Right lobe of liver (tissue), 6 donors: ENCODE results near the gene MAP3K1. TPM values are rescaled to one million over a fixed set of nuclear protein-coding genes. Genes with fewer than 3 reads are reported as not detected.

ENCODE experiments used
- ATAC-seq, 4 donors: fragments of 200-7000 bp; cut with Tn5 transposase; one replicate each; pipeline ENCODE4 v1.9.1; 2020; ENCODE audit warnings: mild to moderate bottlenecking in 4 of 4, moderate library complexity in 4 of 4
- DNase-seq, 3 donors: peaks; one replicate each; pipeline ENCODE4 v3.0.0-alpha.2; 2020
- H3K27ac ChIP-seq, 3 donors: fragments of 200-600 bp; one replicate each; pipeline ENCODE4 v1.8.0; 2022
- H3K27me3 ChIP-seq, 2 donors: fragments of 200-600 bp; one replicate each; pipeline ENCODE4 v1.8.0; 2022
- H3K36me3 ChIP-seq, 4 donors: fragments of 200-600 bp; sonication (generic) in 1 of 4; one replicate each; pipeline versions ENCODE4 v1.5.1 to v1.8.0; 2017 to 2022; ENCODE audit warnings: control low read depth in 1 of 4
- H3K4me1 ChIP-seq, 4 donors: fragments of 200-600 bp; sonication (generic) in 1 of 4; one replicate each; pipeline versions ENCODE4 v1.5.1 to v1.8.0; 2017 to 2022; ENCODE audit warnings: control low read depth in 1 of 4
- H3K4me3 ChIP-seq, 3 donors: fragments of 200-600 bp; one replicate each; pipeline ENCODE4 v1.8.0; 2022
- H3K9me3 ChIP-seq, 4 donors: fragments of 200-600 bp; sonication (generic) in 1 of 4; one replicate each; pipeline versions ENCODE4 v1.5.1 to v1.8.0; 2017 to 2022; ENCODE audit warnings: control low read depth in 1 of 4
- CTCF ChIP-seq, 4 donors: fragments of 200-600 bp in 3 of 4; fragments of 450-650 bp in 1 of 4; IDR thresholded peaks; one replicate each; pipeline versions ENCODE4 v1.5.1 to v1.8.0; 2016 to 2022; ENCODE audit warnings: antibody characterized with exemption in 4 of 4, mild to moderate bottlenecking in 2 of 4
- POLR2A ChIP-seq: fragments of 450-650 bp; IDR thresholded peaks from one replicate; pipeline ENCODE4 v1.6.1; 2017; ENCODE audit warnings: antibody characterized with exemption, mild to moderate bottlenecking
- WGBS: methylation state at CpG from one replicate; pipeline ENCODE4 v1.1.6; 2018; ENCODE audit warnings: low coverage, low lambda C conversion rate; ENCODE audit not compliant: insufficient coverage; ENCODE audit errors: missing lambda C conversion rate; 5-methylcytosine and 5-hydroxymethylcytosine counted together
- intact Hi-C, 2 donors: fragments of 100-400 bp; cut with DNase I; formaldehyde crosslinking; loops; one replicate each; pipeline versions ENCODE4 v1.11.2 to v1.14.1; 2022
- total RNA-seq, 6 experiments: library from RNA; depleted of rRNA in 2 of 6; stranded (reverse); fragments of >200 nt in 2 of 6; fragmentation: NEBNext Ultra II Directional in 3 of 6; extraction: Animal tissue kit (Norgen Biotek cat#: 25700) in 3 of 6; gene quantifications; one replicate each; pipeline versions ENCODE4 v1.1.0 to v1.2.4, GENCODE V29; 2016 to 2023
- donor health status: DM: no; HTN: yes; CAD: no.
- donor health status: DM: no; HTN: no; CAD: no.
- donor health status: DM: no; HTN: no; CAD: no.
- donor health status: DM: no; HTN: yes; CAD: no.
- donor health status: DM: no; HTN: yes; CAD: no.

Gene MAP3K1
- total RNA-seq, 6 experiments from 2014 or later, result 6.3 to 10.3 (median 8.3) TPM

GRCh38 chr5:56934325-56934724 is 119.0 kb downstream of the MAP3K1 start:
- Histone ChIP-seq H3K27me3 (no peaks in the 10 kb centered on the region), H3K36me3 (peaks cover 0 to 80% (median 34%) of the 10 kb centered on the region in 4 donors), H3K9me3 (no peaks in the 10 kb centered on the region), H3K27ac (no peak overlapping the region), H3K4me3 (no peak overlapping the region), H3K4me1 (peaks cover 0 to 4% (median 0%) of the 10 kb centered on the region in 4 donors)
- DNase-seq (no peak), ATAC-seq (no peak)
- TF ChIP-seq POLR2A (no peak), CTCF (IDR thresholded peaks at IDR 0.05) (no peak)
- 83% methylated on average over 1 of the region's 1 CpG for WGBS
- intact Hi-C loops, result no loop called here

GRCh38 chr5:56938858-56939257 is 123.5 kb downstream of the MAP3K1 start:
- TF ChIP-seq POLR2A, result no peak
- no peak for TF ChIP-seq CTCF (IDR thresholded peaks at IDR 0.05)
- no peaks in the 10 kb centered on the region for H3K9me3 ChIP-seq
- H3K27ac ChIP-seq, result peak overlapping the region in 2 of 3 donors; percentile 19 to 62
- H3K4me1 ChIP-seq, result peaks cover 0 to 4% (median 0%) of the 10 kb centered on the region in 4 donors
- DNase-seq (no peak), ATAC-seq (peak; percentile 61 to 98 (median 94))
- intact Hi-C loops, result no loop called here
- H3K4me3 ChIP-seq, result no peak overlapping the region
- no peaks in the 10 kb centered on the region for H3K27me3 ChIP-seq
- peaks cover 10 to 60% (median 24%) of the 10 kb centered on the region in 4 donors for H3K36me3 ChIP-seq
- 19% methylated on average over 1 of the region's 1 CpG for WGBS

GRCh38 chr5:56941981-56942380 is 126.6 kb downstream of the MAP3K1 start:
- WGBS, result 38% methylated on average over 1 of the region's 1 CpG
- peaks cover 0 to 4% (median 0%) of the 10 kb centered on the region in 4 donors for H3K4me1 ChIP-seq
- intact Hi-C loops, result no loop called here
- no peaks in the 10 kb centered on the region for H3K27me3 ChIP-seq
- H3K36me3 ChIP-seq, result peaks cover 11 to 55% (median 14%) of the 10 kb centered on the region in 4 donors
- H3K9me3 ChIP-seq, result no peaks in the 10 kb centered on the region
- DNase-seq (no peak), ATAC-seq (no peak)
- H3K4me3 ChIP-seq, result no peak overlapping the region
- no peak overlapping the region for H3K27ac ChIP-seq
- TF ChIP-seq POLR2A (no peak), CTCF (IDR thresholded peaks at IDR 0.05) (no peak)

Other genes starting within 250 kb of the MAP3K1 start
- 10 to 100 TPM in 3 of 6 experiments, 1 to 10 TPM in 3; 4.9 to 18.8 (median 9.9) TPM for gene SETD9, start 94.0 kb downstream of the MAP3K1 start, total RNA-seq
- 10 to 100 TPM in 4 of 6 experiments, 1 to 10 TPM in 2; 7.3 to 14.7 (median 11.2) TPM for gene MIER3, start 136.6 kb downstream of the MAP3K1 start, total RNA-seq